GM04504 (cell line): Measurements from ENCODE around the gene SLC44A3.

Source experiments
- DNase-seq: peaks from one replicate; pipeline ENCODE4 v3.0.0-alpha.2; 2012; ENCODE audit warnings: low read depth

SLC44A3 gene

DNA sequence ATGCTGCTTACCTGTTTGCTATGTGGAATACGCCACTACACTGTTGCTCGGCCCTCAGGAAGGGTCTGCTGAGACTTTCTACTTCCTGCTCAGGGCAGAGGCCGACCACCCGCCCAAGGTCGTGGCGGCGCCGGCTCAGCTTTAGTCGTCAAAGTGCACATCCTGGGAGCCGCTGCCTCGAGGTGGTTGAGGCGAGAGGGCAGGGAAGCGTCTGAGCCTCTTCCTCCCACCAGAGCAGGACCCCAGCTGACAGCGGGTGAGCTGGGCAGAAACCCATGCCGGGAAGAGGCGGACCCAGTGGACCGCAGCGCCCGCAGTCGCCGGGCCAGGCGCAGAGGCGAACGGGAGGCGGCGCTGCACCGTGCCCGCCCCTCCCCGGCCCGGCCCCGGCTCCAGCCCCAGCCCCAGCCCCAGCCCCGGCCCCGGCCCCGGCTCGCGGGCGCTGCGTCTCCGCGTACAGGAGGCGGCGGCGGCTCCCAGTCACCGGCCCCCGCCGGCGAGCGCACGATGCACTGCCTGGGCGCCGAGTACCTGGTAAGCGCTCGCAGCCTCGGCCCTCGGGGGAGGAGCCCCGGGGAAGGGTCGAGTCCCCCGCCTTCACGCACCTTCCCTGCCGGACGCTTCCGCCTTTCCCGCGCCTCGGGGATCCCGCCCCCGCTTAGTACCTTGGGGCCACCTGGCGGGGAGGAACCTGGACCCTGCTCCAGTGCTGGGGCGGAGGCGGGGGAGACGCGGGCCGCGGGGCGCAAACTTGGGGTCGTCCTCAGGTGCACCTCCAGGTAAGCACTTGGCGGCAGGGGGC, at the start of gene SLC44A3:
TSS of gene SLC44A3 (plus strand) at position 413 of the 802 bp plus-strand sequence. CDS start at position 508, 95 bp downstream.
- no peak for DNase-seq

DNA sequence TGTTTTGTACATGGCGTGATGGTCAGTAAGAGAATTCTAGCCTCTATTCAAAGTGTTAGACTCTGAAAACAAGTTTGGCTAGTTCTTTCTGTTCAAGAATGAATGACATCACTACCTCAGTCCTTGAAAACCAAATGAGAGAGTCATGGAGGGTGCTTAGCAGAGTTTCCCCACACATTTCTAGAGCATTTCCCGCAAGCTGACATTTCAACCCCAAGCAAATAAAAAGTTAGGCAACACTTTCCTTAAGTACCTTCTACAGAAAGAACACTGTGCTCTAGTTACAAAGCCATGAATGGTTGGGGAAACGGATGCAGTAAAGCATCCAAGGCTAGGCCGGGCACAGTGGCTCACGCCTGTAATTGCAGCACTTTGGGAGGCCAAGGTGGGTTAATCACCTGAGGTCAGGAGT, 47.9 kb upstream of the SLC44A3 start:
- no peak for DNase-seq

GRCh38 chr1:94772845-94773244, 47.3 kb upstream of the SLC44A3 start:
- no peak for DNase-seq

DNA sequence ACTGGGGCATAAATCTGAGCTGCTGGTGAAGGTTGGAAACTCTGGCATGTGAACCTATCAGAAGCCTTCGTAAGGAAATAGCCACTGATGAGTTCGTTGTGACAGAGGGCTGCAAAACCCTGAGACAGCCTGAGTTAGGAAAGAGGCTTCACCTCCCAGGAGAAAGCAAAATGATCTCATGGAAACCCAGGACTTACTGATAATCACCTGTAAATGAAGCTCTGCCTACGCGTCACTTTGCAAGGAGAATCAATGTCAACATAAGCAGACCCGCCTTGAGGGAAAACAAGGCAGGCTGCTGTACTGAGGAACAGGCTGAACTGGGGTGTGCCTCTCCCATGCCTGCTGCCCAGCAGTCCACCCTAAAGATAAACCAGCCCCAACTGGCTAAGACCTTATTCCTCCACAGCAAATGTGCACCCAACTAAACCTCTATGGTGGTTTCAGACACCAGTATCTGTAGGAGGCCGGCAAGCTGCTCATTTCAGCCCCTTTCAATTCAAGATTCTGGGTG, 46.8 kb upstream of the SLC44A3 start:
- no peak for DNase-seq

GRCh38 chr1:94773931-94774422, 46.2 kb upstream of the SLC44A3 start:
- peak; percentile 44 for DNase-seq

- no peak for DNase-seq
Observed at GRCh38 chr1:94776474-94776873, 43.7 kb upstream of the SLC44A3 start.

GRCh38 chr1:94777281-94777680, 42.9 kb upstream of the SLC44A3 start:
- DNase-seq = no peak

DNA sequence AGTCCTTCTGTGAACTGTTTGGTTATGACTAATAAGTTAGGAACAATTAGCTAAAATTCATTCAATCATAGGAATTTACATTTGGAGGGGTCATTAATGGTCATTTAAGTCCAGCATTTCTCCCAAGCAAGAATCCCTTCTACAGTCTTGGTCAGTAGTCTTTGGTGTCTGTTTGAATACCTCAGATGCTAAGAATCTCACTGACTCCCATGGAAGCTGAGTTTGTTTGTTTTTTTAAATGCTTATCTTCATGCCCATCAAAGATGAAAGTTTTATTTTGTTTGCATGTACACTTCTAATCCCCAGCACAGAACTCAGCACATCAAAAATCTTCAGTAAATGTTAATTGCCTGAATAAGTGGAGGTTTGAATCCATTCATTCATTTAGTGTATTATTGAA, 41.3 kb upstream of the SLC44A3 start:
- no peak for DNase-seq

DNA sequence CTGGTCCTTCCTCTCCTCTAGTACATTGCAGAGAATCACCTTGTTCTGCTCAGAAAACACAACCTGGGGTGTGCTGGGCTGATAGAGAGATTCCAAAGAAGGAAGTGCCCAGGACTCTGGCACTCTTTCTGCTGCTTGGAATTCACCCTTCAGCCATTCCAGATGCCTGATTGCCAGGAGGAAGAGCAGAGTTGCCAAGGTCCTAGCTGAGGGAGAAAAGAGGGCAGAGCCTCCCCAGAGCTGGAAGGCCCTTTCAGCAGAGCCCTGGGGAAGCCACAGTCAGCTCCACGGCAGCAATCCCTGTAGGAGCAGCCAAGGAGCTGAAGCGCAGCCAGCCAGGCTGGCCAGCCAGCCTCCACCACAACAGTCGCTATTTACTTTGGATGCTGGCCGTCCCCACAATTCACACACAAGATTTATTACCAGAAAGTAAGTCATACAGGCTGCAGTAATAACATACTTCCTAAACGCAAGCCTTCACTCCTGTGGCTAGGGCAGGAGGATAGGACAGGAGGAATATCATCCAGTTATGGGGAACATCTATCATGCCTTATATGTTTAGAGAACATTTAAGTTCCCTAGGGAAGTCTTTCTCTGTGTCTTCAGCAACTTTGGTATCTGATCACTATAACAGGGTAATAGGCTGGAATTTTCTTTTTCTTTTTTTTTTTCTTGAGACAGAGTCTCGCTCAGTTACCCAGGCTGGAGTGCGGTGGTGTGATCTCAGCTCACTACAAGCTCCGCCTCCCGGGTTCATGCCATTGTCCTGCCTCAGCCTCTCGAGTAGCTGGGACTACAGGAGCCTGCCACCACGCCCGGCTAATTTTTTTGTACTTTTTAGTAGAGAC, 36.6 kb upstream of the SLC44A3 start:
- DNase-seq = peak; percentile 90

DNA sequence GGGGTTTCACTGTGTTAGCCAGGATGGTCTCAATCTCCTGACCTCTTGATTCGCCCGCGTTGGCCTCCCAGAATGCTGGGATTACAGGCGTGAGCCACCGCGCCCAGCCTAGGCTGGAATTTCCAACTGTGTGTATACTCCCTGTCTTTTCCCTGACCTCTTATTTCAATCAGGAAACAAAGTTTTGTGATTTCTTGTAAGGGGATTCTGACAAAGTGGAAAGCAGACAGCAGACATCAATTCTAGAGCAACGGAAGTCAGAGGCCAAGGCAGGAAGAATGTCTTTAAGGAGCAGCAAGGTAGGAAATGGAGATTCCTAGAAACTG, 36.0 kb upstream of the SLC44A3 start:
- DNase-seq = no peak

GRCh38 chr1:94787691-94788090, 32.5 kb upstream of the SLC44A3 start:
- DNase-seq = no peak

DNA sequence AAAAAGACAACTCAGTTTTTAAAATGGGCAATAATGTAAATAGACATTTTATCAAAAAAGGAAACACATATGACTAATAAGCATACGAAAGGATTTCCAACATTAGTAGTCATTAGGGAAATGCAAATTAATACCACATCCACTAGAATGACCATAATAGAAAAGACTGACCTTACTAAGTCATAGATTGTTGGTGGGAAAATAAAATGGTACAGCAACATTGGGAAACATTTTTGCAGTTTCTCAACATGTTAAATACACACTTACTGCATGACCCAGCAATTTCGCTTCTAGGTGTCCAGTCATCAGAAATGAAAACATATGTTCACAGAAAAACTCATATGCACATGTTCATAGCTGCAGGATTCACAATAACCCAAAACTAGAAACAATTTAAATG, 29.9 kb upstream of the SLC44A3 start:
- DNase-seq = no peak

DNA sequence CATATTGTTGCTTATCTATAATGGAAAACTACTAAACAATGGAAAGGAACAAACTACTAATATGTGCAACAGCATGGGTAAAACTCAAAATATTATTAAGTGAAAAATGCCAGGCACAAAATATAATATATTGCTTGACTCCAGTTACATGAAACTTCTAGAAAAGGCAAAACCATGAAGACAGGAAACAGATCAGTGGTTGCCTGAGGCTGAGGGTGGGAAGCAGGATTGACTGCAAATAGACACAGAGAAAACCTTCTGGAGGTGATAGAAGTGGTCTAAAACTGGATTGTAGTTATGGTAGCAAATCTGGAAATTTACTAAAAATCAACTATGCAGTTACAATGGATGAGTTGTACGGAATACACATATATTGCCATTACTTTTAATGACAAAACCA, 29.5 kb upstream of the SLC44A3 start:
- DNase-seq = no peak

- DNase-seq = no peak
Observed at GRCh38 chr1:94792473-94793295, 27.5 kb upstream of the SLC44A3 start.

DNA sequence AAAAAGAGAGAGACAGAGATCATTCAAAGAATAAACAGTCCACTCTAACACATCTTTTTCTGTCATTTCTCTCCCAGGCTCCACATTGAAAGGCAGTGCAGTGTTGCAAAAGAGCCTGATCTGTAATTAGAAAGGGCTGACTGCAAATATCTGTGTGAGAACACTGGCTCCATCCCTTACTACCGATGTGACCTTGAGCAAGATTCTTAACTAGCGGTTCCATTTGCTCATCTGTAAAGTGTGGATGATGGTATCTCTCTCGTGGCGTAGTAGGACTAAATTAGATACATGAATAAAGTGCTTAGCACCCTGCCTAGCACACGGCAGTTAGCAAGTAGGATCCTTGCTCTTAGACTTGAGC, 26.9 kb upstream of the SLC44A3 start:
- DNase-seq = peak; percentile 65

DNA sequence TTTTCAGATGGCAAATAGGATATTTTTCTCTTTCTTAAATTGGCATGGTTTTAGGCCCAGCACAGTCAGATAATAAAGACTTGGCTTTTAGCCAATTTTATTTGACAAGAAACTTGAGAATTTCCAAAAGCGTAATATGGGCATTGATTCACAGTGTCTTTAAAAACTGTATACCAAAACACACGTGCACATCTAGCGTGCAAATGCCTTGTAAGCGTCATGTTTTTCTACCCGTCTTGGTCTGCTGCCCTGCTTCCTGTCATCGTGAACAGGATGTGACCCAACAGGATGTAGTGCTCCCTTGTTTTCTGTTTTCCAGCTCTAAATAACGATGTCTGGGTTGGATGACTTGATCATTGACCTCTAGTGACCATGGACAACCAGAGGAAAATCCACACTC, 24.7 kb upstream of the SLC44A3 start:
- DNase-seq = no peak

- DNase-seq = no peak
Observed at GRCh38 chr1:94796266-94796665, 23.9 kb upstream of the SLC44A3 start.

GRCh38 chr1:94797291-94797690, 22.9 kb upstream of the SLC44A3 start:
- DNase-seq = no peak

- no peak for DNase-seq
Observed at GRCh38 chr1:94798054-94798453, 22.1 kb upstream of the SLC44A3 start.

GRCh38 chr1:94798462-94798861, 21.7 kb upstream of the SLC44A3 start:
- no peak for DNase-seq

DNA sequence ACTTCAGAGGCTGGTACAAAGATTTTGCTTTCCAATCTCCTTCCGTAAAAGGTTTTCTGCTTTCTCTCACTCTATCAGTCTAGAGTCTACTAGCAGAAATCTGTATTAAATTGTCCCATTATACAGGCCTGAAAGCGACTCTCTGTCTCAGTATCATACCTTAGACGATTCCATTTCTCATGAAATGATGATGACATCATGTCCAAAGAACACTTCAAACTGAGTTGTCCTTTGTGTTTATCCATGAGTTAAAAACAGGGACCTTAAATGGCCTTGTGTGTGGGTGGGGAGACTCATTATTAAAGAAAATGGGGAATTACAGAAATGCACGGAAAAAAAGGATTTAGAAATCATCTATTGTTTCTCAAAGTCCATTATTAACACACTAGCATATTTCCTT, 21.0 kb upstream of the SLC44A3 start:
- no peak for DNase-seq

DNA sequence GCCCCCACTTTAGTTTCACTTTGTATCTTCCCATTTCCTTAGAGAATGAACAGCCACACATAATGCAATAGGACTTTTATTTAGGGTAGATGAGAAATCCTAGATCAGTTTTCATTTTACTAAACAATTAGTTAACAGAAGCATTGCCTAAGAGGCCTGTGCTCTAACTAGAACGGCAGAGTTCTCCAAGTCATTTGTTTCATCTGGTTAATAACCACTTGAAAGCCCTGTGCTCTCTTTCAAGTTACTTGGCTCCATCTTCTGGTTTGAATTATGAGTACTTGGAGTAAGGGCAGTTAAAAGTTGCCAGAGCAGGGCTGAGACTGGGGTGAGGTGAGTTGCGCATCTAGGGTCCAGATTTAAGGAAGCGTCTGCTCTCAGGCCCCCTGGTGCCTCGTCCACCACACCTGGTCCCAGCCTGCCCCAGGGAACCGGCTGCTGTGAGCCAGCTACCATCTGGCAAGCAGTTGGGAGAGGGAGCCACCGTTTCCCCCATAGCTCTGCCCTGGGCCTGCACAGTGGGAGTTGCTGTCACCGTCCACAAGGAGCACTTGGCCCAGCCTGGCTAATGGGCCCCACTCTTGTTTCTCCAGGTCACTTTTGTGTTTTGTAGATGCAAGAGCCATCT, 18.1 kb upstream of the SLC44A3 start:
- DNase-seq = peak; percentile 64
